GM21825 (cell line): ENCODE results near the gene UBE3D.
A peak's percentile ranks its signal among the peaks of the same experiment; 100 is the strongest.

Experiments used
- ATAC-seq: cut with Tn5 transposase; IDR thresholded peaks from one replicate; pipeline ENCODE4 v1.9.1; 2021; ENCODE audit warnings: mild to moderate bottlenecking, moderate library complexity; ENCODE audit not compliant: unreplicated experiment

Gene UBE3D, protein sequence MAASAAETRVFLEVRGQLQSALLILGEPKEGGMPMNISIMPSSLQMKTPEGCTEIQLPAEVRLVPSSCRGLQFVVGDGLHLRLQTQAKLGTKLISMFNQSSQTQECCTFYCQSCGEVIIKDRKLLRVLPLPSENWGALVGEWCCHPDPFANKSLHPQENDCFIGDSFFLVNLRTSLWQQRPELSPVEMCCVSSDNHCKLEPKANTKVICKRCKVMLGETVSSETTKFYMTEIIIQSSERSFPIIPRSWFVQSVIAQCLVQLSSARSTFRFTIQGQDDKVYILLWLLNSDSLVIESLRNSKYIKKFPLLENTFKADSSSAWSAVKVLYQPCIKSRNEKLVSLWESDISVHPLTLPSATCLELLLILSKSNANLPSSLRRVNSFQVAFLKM

DNA sequence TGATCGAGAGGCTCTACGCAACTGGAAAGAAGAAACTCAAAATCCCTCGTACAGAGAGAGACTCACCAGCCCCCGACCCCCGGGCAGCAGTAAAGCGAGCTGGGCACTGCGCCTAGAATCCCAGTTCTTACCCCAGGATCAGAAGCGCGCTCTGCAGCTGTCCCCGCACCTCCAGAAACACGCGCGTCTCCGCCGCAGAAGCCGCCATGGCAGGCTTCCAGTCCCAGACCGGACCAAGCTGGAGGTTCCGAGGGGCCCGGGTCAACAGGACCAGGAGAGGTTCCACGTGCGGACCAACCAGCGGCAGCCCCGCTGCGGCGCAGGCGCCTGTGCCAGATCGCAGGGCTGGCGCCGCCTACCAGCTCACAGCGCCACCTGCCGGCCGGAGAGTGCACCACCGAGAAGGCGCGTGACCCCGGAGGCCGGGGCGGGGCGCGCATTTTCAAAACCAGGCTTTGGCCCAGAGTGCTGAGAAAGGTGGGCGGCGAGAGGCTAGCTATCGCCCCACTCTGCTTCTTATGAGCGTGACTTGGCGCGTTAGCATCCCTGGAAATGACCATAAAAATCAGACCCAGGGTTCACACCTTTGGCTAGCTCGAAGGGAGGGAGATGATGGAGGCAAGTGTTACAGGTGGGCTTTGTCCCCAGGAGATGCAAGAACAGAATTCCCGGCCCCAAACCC lies at the start of gene UBE3D:
UBE3D (minus strand) TSS at position 331 of the 682 bp plus-strand sequence; CDS start at position 208, 123 bp downstream.
- peak; percentile 63 for ATAC-seq

- ATAC-seq: no peak
Observed at GRCh38 chr6:83114164-83114563, 48.5 kb upstream of the UBE3D start.

GRCh38 chr6:83113258-83113657 lies 47.6 kb upstream of the UBE3D start:
- no peak for ATAC-seq

- no peak for ATAC-seq
Observed at GRCh38 chr6:83108378-83108777, 42.7 kb upstream of the UBE3D start.

- ATAC-seq: no peak
Observed at GRCh38 chr6:83098589-83098988, 32.9 kb upstream of the UBE3D start.

- no peak for ATAC-seq
Observed at GRCh38 chr6:83097675-83098074, 32.0 kb upstream of the UBE3D start.

DNA sequence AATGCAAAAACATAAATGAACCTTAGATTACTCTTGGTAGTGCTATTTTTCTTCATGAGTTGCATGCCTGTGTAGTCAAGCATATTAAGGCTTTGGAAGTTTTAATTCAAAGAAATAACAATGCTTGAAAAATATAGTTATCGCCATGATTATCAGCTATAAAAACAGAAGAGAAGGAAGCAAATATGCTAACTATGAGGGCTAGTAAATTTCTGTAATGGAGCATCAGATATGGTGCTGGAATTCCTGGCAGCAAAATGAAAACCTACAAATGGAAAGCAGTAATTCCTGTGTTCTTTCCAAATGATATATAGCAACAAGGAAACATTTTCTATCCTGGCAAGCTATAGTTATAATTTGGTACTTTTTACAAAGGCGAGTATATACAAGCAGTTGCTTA lies 31.6 kb upstream of the UBE3D start:
- no peak for ATAC-seq

DNA sequence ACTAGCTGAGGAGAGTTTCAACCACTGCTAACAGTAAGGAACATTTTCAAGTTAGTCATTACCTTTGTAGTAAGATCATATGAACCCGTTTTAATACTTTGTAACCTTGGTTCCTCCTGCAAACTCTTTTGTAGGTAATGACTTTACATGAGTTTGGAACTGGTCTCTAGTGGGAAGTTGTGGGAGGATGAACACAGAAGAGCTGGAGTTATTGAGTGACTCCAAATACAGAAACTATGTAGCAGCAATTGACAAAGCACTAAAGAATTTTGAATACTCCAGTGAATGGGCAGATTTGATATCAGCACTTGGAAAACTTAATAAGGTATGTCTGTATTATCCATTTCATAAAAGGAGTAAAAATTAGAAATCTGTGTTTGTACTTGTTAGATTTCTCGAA lies 31.1 kb upstream of the UBE3D start:
- ATAC-seq: no peak

DNA sequence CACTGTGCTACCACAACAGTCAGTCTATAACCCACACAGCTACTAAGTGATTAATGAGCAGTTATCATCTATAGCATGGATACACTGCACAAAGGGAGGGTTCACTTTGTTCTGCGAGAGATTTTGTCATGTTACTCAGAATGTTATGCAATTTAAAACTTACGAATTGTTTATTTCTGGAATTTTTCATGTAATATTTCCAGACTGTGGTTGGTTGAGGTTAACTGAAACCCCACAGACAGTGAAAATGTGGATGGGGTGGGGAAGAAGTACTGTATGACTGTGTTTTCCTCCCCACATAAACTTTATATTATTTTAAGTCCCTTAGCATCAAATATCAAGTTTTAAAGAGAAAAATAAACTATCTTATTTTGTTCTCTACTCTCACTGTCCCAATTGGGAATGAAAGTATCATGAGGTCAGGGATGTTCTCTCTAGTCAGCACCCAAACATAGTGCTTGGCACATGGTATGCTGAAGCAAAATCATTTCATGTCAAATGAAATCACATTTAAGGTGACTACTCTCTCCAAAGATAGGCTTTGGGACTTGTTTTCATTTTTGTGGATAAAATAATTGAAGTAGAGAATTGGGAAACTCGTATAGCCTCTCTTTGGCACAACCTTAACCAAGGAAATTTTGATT lies 27.2 kb upstream of the UBE3D start:
- no peak for ATAC-seq

DNA sequence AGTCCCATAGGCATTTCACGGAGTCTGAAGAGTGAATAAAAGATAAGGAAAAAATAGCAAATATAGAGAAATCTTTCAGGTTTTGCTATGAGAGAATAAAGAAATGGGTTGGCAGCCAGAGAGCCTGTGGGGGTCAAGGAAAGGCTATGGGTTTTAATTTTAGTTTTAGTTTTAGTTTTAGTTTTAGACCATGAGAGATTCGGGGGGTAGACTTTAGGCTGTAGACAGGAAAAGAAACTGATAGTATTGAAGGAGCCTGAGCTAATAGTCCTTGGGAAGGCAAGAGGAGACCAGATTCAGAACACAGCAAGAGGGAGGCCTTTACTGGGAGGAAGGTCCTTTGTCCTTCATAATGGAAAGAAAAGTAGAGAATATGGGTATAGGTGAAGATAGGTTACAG lies 21.1 kb upstream of the UBE3D start:
- ATAC-seq: peak; percentile 98

DNA sequence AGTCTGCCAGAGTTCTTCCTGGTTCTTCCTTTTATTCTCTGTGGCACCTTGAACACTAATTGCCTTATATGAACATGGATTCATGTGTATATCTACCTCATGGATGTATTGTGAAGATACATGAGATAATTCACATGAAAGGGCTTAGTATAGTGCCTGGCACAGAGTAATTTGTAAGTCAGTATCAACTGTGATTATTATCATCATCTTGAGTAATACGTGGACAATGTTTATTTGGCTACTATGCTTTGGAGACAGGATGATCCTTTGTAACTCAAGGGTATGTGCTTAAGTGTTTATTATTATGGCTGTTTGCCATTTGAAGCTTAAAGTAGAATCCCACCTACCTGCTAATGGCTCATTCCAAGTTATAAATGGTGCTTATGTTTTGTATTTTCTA lies 17.8 kb upstream of the UBE3D start:
- no peak for ATAC-seq

- ATAC-seq: no peak
Observed at GRCh38 chr6:83073615-83074014, 8.0 kb upstream of the UBE3D start.

DNA sequence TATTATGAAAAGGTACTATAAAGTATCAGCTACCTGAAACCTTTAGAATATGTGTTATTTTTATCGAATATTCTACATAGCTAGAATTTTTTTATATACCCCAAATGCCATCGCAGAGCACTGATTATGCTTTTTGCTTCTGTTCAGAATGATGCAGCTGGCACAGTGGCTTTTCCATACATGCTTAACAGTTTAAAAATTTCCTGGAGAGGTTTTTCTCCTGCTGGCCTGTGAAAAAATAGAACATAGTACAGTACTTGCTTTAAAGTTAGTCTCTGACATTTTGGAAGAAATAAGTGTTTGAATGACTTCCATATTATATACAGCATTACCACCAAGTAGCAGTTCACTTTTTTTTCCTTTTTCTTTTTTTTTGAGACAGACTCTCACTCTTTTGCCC lies 7.1 kb upstream of the UBE3D start:
- ATAC-seq: no peak

GRCh38 chr6:83071707-83072106 lies 6.1 kb upstream of the UBE3D start:
- ATAC-seq: no peak

GRCh38 chr6:83071023-83071422 lies 5.4 kb upstream of the UBE3D start:
- peak; percentile 49 for ATAC-seq

DNA sequence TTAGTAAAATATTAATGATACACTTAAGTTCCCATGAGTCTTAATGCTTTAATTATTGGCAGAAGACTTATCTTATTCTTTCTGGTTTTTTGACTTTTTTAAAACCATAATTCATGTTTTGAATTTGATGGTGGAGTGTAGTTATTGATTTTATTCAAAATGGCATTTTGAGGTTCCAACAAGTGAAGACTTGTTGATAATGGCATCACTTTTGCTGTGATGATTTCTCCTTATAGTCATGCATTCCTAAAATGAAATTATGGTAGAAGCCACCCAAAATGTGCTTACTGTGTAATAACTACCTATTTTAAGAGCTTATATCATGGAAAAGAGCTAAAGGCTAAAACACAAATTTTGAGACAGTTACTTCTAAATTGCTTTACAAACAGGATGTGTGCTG lies 4.0 kb upstream of the UBE3D start:
- no peak for ATAC-seq

DNA sequence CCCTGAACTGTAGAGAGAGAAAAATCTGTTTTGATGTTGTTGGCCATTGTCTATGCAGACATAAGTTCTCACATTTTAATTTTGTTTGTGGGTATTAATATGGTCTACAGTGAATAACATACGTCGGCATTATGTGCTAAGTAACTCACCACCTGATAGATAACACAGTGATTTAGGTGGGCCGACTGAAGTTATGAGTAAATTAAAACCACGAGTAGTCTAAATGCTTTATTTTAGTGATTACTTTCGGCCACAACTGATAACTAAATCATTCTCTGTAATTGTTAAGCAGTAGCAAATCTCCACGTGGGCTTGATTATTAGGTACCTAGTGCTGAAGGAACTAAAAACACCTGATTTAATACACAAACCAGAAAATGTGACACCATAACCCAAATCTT lies 3.0 kb upstream of the UBE3D start:
- ATAC-seq: no peak

GRCh38 chr6:83067448-83068439 lies 2.1 kb upstream of the UBE3D start, which contains the start of gene DOP1A:
Gene DOP1A, plus strand, starts transcription at chr6:83067671. Its CDS starts 29,307 bp downstream, at chr6:83096978.
- peak; percentile 84 for ATAC-seq

GRCh38 chr6:83062225-83062624 lies 3.4 kb downstream of the UBE3D start:
- ATAC-seq: no peak

DNA sequence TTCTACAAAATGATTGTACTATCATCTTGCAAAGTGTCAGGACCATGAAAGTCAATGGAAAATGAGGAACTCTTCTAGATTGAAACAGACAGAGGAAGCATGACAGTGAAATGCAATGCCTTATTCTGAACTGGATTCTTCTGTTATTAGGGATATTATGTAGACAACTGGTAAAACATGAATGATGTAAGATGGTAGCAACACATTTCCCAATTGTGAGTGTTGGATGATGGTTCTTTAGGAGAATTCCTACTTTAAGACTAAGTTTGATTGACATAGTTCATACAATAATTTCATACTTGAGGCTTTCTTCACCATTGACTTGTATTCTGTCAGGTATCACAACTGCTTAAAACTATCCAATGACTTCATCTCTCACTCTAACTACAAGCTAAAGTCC lies 4.5 kb downstream of the UBE3D start:
- ATAC-seq: no peak
